Spleen (tissue), 7 donors: ENCODE results near the gene CCZ1B.
"Not testable (repeated sequence)": the region's sequence is repeated elsewhere in the genome, so short reads cannot be mapped to it uniquely, and the experiment has no call there.

Source experiments
- POLR2A ChIP-seq, 3 donors: fragments of 450-650 bp; IDR thresholded peaks; one replicate each; pipeline ENCODE4 v1.5.1; 2017; ENCODE audit warnings: antibody characterized with exemption in 3 of 3, mild to moderate bottlenecking in 1 of 3
- POLR2AphosphoS5 ChIP-seq, 3 donors: sonication (generic); formaldehyde crosslinking; IDR thresholded peaks; one replicate each; pipeline ENCODE4 v1.5.1; 2017; ENCODE audit warnings: antibody characterized with exemption in 3 of 3
- TF ChIP-seq, protein P1 (sequence below), 11 experiments: fragments of 200-600 bp in 7 of 11; fragments of 450-650 bp in 4 of 11; sonication (generic) in 4 of 11; IDR thresholded peaks in 8 of 11; conservative IDR thresholded peaks in 3 of 11; 1 replicate in 7 of 11; 2 replicates in 4 of 11; pipeline versions ENCODE4 v1.4.0 to v1.8.0; 2016 to 2021; ENCODE audit warnings: antibody characterized with exemption in 11 of 11, inconsistent platforms in 4 of 11, mild to moderate bottlenecking in 1 of 11
- donor health status: DM: no; HTN: no; CAD: no; lungs with moderate emphysema.
- donor health status: DM: no; HTN: no; CAD: no.
- donor health status: DM: no; HTN: no; CAD: no.

DNA sequence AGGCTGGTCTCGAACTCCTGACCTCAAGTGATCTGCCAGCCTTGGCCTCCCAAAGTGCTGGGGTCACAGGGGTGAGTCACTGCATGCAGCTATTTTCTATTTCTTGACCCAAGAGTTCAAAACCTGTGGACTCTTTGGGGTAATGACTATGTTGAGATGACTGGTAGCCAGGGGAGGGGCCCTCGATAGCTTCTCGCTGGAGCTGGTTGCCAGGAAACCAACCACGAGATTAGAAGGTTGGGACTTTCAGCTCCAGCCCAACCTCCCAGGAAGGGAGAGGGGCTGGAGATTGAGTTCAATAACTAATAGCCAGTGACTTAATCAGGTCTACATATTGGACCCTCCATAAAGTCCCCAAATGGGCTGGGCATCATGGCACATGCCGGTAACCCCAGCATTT is 28.9 kb downstream of the CCZ1B start:
- TF ChIP-seq POLR2A, POLR2AphosphoS5 (IDR thresholded peaks at IDR 0.05): not testable (repeated sequence)
- TF ChIP-seq, protein P1, sequence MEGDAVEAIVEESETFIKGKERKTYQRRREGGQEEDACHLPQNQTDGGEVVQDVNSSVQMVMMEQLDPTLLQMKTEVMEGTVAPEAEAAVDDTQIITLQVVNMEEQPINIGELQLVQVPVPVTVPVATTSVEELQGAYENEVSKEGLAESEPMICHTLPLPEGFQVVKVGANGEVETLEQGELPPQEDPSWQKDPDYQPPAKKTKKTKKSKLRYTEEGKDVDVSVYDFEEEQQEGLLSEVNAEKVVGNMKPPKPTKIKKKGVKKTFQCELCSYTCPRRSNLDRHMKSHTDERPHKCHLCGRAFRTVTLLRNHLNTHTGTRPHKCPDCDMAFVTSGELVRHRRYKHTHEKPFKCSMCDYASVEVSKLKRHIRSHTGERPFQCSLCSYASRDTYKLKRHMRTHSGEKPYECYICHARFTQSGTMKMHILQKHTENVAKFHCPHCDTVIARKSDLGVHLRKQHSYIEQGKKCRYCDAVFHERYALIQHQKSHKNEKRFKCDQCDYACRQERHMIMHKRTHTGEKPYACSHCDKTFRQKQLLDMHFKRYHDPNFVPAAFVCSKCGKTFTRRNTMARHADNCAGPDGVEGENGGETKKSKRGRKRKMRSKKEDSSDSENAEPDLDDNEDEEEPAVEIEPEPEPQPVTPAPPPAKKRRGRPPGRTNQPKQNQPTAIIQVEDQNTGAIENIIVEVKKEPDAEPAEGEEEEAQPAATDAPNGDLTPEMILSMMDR (IDR thresholded peaks at IDR 0.05 in 8 of 11, conservative IDR thresholded peaks at IDR 0.05 in 3 of 11): not testable (repeated sequence)
